GM18951 (cell line): ENCODE measurements around the gene ABCD4.
"Not testable (repeated sequence)": the region's sequence is repeated elsewhere in the genome, so short reads cannot be mapped to it uniquely, and the experiment has no call there.

Source experiments
- POLR2A ChIP-seq: IDR thresholded peaks from 4 replicates; pipeline ENCODE4 v1.6.1; 2011; ENCODE audit warnings: mild to moderate bottlenecking; ENCODE audit not compliant: insufficient read length, insufficient read depth; ENCODE audit errors: extremely low read depth
- in situ Hi-C: fragments of 300-500 bp; cut with MboI; formaldehyde crosslinking; loops from one replicate; pipeline ENCODE4 v1.12.0; 2022; ENCODE audit warnings: low sequenced_read_pairs, mixed read lengths, inconsistent platforms; ENCODE audit not compliant: unreplicated experiment

The ABCD4 gene

DNA sequence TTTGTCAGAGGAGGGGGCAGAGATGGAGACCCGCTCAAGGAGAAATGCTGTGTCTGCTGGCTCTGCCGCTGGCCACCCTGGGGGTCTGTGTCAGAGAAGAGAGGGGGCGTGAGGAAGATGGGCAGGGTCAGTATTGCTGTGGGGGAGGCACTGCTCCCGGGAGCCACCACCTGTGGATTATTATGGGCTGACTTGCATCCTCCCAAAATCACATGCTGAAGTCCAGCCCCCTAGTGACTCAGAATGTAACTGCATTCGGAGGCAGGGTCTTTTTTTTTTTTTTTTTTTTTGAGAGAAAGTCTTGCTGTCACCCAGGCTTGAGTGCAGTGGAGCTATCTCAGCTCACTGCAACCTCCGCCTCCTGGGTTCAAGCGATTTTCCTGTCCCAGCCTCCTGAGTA is 12.3 kb downstream of the ABCD4 start:
- no peak for TF ChIP-seq POLR2A
- in situ Hi-C loops = no loop called here

DNA sequence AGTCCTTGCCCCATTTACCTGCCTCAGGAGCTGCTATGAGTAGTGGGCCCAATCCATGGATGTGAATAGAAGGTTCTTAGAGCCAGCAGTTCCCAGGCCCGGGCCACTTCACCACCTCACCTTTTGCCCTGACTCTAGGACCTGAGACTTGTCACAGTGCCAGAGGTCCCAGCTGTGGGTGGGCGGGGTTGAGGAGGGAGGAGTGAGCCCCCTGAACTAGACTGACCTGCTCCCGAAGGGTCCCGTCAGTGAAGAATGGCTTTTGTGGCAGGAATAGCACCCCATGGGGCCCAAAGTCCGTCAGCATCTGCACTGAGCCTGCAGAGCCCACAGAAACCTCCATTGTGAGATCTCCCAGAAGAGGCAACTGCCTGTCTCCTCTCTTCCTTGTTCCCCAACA is 12.9 kb downstream of the ABCD4 start:
- no peak for TF ChIP-seq POLR2A
- in situ Hi-C loops = no loop called here

DNA sequence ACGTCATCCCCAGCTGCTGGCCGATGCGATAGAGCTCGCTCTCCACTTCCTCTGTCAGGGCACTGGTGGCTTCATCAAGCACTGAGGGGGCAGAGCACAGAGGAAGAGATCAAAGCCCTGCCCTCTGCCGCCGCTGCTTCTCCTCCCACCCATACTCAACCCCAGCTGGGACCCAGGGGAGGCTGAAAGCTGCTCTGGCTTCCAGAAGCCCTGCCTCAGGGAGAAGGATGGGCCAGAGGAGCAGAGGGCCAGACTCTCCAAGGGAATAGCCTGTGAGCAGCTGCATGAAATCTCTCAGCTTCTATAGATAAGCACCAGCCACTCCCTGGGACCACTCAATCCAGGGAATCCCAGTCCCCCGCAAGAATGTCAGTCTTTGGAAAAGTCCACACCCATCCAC is 16.0 kb downstream of the ABCD4 start:
- in situ Hi-C loops = no loop called here

DNA sequence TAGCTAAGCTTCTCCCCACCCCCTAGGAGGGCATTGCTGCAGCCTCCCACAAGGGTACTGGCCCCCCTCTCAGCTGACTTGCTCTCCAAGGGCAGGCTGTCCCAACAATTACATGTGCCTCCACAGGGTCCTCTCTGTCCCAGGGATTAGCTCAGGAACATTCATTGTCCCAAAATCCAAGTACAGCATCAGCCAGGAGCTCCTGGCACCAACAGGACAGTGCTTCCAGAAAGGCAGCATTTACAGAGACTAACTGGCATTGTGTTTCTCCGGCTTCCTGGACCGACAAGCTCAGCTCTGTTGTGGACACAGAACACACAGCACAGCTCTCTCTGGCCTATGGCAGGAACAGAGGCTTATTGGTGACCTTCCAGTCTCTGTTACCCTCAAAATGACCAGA is 21.7 kb downstream of the ABCD4 start:
- TF ChIP-seq POLR2A = no peak
- in situ Hi-C loops = no loop called here

More for the DNA sequence above, 16.0 kb downstream of the ABCD4 start:
- no peak for TF ChIP-seq POLR2A

DNA sequence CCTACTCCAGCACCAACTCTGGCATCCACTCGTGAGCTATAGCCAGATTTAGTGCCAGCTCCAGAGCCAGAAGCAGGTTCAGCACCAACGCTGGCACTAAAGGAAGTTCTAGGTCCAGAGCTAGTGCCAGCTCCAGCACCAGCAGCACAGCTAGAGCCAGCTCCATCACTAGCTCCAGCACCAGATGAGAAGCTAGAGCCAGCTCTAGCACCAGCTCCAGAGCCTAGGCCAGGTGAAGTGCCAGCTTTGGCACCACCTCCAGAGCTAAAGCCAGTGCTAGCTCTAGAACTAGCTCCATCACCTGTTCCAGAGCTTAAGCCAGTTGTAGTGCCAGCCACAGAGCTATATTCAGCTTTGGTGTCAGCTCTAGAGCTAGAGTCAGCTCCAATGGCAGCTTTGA is 24.7 kb downstream of the ABCD4 start:
- no peak for TF ChIP-seq POLR2A
- in situ Hi-C loops = no loop called here

DNA sequence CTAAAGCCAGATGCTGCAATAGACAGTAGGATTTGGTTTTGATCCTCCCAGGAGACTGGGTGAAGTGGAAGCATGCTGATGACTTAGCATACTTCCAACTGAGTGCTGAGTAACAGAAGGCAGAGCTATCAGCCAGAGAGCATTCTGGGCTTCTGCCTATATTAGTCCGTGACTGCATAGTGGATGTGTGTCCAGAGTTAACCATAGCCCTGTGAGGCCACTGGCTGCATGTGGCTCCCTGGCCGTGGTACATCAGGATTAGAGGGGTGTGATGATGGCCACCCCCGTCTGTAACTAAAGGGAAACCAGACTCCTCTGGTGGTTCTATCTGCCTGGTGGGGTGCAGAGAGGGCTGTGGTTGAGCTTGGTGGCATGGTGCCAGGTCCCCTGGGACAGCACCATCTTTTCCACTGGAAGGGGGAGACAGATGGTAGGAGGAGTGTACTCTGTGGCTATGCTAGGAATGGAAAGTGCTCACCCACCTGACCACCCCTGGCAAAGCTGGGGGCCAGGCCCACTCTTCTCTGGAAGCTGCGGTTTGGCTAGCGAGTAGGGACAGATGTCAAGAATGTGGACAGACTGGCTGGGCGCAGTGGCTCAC is 27.4 kb downstream of the ABCD4 start:
- in situ Hi-C loops = no loop called here
- TF ChIP-seq POLR2A = no peak

DNA sequence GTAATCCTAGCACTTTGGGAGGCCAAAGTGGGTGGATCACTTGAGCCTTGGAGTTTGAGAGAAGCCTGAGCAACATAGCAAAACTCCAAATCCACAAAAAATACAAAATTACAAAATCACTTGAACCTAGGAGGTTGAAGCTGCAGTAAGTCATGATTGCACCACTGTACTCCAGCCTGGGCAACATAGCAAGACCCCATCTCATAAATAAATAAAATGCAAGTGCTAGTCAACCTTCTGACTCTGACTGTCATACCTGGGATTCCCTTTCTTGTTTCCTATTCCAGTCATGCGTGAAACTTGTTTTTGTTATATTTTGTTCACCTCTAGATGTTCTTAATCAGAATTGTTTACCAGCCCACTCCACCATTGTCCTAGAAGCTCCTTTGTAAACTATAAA is 31.4 kb downstream of the ABCD4 start:
- in situ Hi-C loops = no loop called here
- TF ChIP-seq POLR2A = no peak

DNA sequence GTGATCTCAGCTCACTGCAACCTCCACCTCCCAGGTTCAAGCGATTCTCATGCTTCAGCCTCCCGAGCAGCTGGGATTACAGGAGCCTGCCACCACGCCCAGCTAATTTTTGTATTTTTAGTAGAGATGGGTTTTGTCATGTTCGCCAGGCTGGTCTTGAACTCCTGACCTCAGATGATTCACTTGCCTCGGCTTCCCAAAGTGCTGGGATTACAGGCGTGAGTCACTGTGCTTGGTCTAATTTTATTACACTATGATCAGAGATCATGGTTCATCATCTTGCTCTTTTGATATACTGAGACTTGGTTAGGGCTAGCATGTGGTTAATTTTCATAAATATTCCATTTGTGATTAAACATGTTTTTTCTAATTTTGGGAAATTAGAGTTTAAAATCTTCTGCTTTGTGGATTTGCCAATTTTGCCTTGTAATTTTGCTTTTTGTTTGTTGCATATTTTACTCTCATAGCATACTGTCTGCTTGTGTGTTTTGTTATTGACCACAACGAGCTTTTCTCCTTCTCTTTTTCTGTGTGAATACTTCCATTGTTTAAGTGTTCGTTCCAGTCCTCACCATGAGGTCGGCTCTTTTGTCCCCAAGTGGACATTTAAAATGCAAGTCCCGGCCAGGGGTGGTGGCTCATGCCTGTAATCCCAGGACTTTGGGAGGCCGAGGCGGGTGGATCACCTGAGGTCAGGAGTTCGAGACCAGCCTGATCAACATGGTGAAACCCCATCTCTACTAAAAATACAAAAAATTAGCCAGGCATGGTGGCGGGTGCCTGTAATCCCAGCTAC is 32.2 kb downstream of the ABCD4 start:
- in situ Hi-C loops = not testable (repeated sequence)

DNA sequence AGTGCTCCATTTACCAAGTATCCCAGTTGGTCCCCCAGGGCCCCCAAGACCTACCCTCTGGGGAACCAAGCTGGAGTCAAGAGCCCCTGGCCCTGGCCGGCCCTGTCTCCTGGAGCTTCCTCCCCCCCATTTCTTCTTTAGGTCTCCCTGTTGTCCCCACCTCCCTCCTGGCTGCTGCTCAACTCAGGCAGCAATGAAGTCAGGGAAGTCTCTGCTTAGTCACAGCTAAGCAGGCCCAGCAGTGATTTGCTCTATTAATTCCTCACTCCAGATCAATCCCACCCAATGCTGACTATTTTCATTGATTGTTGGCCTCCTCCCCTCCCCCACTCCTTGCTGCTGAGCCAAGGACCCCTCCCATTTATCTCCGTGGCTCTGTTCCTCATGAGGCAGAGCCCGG is 35.1 kb downstream of the ABCD4 start:
- in situ Hi-C loops = no loop called here
- no peak for TF ChIP-seq POLR2A

DNA sequence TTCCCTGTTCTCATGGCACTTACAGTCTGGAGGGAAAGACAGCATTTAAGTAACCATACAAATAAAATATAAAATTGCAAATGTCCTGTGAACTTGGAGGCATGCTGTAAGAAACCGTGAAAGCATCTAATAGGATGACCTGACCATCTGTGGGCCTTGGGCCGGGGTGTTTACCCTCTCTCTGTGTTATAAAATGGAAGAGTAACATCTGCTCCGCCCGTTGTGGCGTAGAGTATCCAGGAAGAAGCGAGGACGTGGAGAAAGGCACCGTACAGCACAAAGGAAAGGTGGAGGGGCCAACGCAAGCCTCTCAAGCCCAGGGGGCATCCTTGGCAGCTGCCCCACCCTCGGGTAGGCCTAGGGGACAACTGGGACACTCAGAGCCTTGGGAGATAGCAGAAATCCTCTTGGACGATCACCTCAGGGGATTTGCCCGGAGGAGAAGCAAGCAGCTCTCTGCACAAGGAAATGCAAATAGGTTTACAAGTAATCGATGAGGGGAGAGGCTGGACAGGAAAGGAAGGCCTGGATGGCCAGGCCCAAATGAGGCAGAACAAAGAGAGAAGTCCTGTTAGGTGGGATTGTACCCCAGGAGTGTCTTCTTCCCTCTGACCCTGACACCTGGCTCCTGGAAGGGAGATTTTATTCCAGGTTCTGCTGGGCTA is 37.3 kb downstream of the ABCD4 start:
- TF ChIP-seq POLR2A = no peak
- in situ Hi-C loops = no loop called here

DNA sequence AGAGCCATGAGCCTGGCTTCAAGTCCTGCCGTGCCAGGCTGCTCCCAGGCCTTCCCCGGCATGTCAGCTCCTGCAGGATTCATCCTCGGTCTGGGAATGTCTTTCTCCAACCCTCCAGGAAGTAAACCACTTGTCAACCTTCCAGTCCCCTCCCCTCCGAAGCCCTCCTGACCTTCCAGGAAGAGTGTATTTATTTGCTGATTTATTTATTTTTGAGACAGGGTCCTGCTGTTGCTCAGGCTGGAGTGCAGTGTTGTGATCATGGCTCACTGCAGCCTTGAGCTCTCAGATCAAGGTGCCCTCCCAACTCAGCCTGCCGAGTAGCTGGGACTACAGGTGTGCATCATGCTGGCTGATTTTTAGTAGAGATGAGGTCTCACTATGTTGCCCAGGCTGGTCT is 38.8 kb downstream of the ABCD4 start:
- in situ Hi-C loops = no loop called here
- TF ChIP-seq POLR2A = no peak

DNA sequence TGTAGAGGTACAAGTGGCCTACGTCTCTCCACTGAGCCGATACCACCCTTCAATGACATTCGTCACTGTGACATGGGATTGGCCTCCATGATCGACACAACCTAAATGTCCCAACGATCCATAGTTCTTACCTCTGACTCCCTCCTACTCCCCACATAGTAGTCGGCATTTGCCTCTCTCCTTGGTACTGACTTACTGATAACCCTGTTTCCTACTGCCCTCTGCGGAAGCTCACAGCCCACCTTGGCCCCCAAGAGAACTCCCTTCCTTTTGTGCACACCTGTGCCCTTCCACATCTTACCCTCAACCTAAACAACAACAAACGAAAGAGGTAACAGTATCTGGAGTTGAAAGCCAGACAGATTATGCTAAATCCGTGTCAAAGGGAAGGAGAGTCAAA is 39.6 kb downstream of the ABCD4 start:
- in situ Hi-C loops = no loop called here
- TF ChIP-seq POLR2A = no peak

DNA sequence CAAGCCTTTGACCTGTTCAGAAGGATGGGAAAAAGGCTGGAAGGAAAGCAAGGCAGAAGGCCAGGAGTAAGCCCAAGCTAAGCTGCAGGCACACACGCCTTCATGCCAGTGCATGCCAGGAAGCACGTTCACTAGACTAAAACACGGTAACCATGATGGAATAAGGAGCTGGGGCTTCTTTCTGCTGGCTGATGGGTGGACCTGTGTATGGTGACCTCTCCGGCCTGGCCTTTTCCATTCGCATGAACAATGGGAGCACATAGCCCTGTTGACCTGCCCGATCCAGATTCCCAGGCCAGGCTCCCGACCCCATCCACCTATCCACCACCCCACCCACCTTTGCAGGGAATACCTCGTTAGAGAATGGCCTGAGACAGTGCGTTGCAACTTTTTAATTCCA is 40.7 kb downstream of the ABCD4 start:
- no peak for TF ChIP-seq POLR2A
- in situ Hi-C loops = no loop called here

DNA sequence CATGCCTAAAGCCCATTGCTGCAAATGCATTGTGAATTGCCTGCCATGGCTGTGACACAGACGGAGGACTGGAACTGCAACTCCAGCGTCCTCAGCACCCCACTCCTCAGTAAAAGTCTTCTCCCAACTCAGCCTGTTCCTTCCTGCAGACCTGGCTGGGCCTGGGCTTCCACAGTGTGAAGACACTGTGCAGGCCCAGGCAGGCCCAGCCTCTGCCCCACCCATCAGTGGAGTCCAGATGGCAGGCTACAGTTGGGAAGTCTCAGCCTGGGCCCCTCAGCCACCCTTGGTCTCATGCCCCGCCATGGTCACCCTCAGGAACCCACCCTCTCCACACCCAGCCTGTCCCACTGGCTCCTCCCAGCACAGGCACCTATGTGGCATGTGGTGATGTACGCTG is 41.4 kb downstream of the ABCD4 start:
- in situ Hi-C loops = no loop called here
- TF ChIP-seq POLR2A = no peak
